ENCODE measurements around the gene COX6A2.

DNA sequence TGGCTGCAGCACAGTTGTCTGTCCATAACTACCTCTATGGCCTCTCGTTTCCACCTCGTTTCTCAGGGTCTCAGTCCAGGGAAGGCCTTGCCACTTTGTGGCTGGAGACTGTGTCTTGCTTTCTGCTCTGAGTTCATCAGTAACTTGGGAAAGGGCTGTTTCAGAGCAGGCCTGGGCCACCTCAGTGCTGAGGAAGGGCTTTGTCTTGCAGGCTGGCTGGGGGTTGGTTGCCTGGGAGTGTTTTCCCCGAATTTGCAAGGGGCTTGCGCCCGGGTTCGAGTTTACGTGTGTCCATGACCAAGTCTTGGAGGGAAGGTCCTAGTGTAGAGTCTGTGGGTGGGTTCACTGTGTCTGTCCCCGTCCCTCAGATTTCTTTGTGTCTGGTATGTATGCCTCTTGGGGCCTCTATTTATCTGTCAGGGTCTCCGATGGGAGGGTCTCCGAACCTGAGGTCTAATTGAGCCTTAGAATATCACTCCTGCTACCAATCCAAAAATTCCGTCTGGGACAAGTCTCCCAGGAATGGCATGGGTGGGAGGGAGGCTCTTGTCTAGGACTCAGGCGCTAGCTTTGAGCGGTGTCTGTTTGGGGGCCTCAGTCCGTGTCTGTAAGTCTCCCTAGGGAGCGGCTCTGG, 43.2 kb upstream of the COX6A2 start:
- TF ChIP-seq SIN3A (IDR thresholded peaks at IDR 0.05; ENCODE audit: borderline replicate concordance, low read depth, low read length) (no peak), JUND (IDR thresholded peaks at IDR 0.05) (no peak)
- TF ChIP-seq, protein P1, sequence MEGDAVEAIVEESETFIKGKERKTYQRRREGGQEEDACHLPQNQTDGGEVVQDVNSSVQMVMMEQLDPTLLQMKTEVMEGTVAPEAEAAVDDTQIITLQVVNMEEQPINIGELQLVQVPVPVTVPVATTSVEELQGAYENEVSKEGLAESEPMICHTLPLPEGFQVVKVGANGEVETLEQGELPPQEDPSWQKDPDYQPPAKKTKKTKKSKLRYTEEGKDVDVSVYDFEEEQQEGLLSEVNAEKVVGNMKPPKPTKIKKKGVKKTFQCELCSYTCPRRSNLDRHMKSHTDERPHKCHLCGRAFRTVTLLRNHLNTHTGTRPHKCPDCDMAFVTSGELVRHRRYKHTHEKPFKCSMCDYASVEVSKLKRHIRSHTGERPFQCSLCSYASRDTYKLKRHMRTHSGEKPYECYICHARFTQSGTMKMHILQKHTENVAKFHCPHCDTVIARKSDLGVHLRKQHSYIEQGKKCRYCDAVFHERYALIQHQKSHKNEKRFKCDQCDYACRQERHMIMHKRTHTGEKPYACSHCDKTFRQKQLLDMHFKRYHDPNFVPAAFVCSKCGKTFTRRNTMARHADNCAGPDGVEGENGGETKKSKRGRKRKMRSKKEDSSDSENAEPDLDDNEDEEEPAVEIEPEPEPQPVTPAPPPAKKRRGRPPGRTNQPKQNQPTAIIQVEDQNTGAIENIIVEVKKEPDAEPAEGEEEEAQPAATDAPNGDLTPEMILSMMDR (IDR thresholded peaks at IDR 0.05) = no peak
- TF ChIP-seq, protein P2, sequence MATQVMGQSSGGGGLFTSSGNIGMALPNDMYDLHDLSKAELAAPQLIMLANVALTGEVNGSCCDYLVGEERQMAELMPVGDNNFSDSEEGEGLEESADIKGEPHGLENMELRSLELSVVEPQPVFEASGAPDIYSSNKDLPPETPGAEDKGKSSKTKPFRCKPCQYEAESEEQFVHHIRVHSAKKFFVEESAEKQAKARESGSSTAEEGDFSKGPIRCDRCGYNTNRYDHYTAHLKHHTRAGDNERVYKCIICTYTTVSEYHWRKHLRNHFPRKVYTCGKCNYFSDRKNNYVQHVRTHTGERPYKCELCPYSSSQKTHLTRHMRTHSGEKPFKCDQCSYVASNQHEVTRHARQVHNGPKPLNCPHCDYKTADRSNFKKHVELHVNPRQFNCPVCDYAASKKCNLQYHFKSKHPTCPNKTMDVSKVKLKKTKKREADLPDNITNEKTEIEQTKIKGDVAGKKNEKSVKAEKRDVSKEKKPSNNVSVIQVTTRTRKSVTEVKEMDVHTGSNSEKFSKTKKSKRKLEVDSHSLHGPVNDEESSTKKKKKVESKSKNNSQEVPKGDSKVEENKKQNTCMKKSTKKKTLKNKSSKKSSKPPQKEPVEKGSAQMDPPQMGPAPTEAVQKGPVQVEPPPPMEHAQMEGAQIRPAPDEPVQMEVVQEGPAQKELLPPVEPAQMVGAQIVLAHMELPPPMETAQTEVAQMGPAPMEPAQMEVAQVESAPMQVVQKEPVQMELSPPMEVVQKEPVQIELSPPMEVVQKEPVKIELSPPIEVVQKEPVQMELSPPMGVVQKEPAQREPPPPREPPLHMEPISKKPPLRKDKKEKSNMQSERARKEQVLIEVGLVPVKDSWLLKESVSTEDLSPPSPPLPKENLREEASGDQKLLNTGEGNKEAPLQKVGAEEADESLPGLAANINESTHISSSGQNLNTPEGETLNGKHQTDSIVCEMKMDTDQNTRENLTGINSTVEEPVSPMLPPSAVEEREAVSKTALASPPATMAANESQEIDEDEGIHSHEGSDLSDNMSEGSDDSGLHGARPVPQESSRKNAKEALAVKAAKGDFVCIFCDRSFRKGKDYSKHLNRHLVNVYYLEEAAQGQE (IDR thresholded peaks at IDR 0.05; ENCODE audit: low read depth, low read length) = no peak
- TF ChIP-seq, protein P3, sequence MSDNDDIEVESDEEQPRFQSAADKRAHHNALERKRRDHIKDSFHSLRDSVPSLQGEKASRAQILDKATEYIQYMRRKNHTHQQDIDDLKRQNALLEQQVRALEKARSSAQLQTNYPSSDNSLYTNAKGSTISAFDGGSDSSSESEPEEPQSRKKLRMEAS (IDR thresholded peaks at IDR 0.05; ENCODE audit: low read depth) = no peak
